Colonic mucosa (tissue), 4 donors: ENCODE data around the gene DCTD. TPM values are rescaled to one million over a fixed set of nuclear protein-coding genes. Genes with fewer than 3 reads are reported as not detected.

ENCODE experiments used
- DNase-seq: peaks from one replicate; pipeline ENCODE4 v3.0.0-alpha.2; 2020
- H3K27ac ChIP-seq: fragments of 200-600 bp; one replicate; pipeline ENCODE4 v1.8.0; 2021
- H3K27me3 ChIP-seq: fragments of 200-600 bp; one replicate; pipeline ENCODE4 v1.8.0; 2021
- H3K36me3 ChIP-seq: fragments of 200-600 bp; one replicate; pipeline ENCODE4 v1.8.0; 2021
- H3K4me1 ChIP-seq: fragments of 200-600 bp; one replicate; pipeline ENCODE4 v1.8.0; 2021; ENCODE audit warnings: mild to moderate bottlenecking
- H3K4me3 ChIP-seq: fragments of 200-600 bp; one replicate; pipeline ENCODE4 v1.8.0; 2021
- H3K9ac ChIP-seq, 2 donors: one replicate each; pipeline ENCODE4 v1.7.0; 2013; ENCODE audit warnings: control low read depth in 2 of 2, low read depth in 2 of 2, low read length in 2 of 2
- H3K9me3 ChIP-seq: fragments of 200-600 bp; one replicate; pipeline ENCODE4 v1.8.0; 2021
- CTCF ChIP-seq: fragments of 200-600 bp; IDR thresholded peaks from one replicate; pipeline ENCODE4 v1.8.0; 2022; ENCODE audit warnings: antibody characterized with exemption, mild to moderate bottlenecking
- intact Hi-C: fragments of 100-400 bp; cut with DNase I; formaldehyde crosslinking; loops from one replicate; pipeline ENCODE4 v1.14.1; 2022
- total RNA-seq, 2 donors: library from RNA; stranded (reverse); fragmentation: NEBNext Ultra II Directional in 1 of 2; extraction: Animal tissue kit (Norgen Biotek cat#: 25700) in 1 of 2; gene quantifications; one replicate each; pipeline ENCODE4 v1.2.1, GENCODE V29; 2021
- donor health status: healthy.
- donor health status: DM: no; HTN: no; CAD: no.
- donor health status: DM: no; HTN: no; CAD: no.

DCTD gene
- total RNA-seq, 2 donors from 2014 or later: 51.4 to 54.6 TPM

- Histone ChIP-seq H3K27ac (no peak overlapping the region), H3K9me3 (no peaks in the 10 kb centered on the region), H3K36me3 (no peaks in the 10 kb centered on the region), H3K4me1 (no peaks in the 10 kb centered on the region), H3K4me3 (no peak overlapping the region), H3K9ac (no peak overlapping the region), H3K27me3 (no peaks in the 10 kb centered on the region)
- intact Hi-C loops: no loop called here
- no peak for DNase-seq
- no peak for TF ChIP-seq CTCF
Observed at GRCh38 chr4:182879913-182880312, 37.3 kb downstream of the DCTD start.

- Histone ChIP-seq H3K4me3 (no peak overlapping the region), H3K9ac (no peak overlapping the region), H3K27me3 (no peaks in the 10 kb centered on the region), H3K27ac (no peak overlapping the region), H3K36me3 (no peaks in the 10 kb centered on the region), H3K4me1 (no peaks in the 10 kb centered on the region), H3K9me3 (no peaks in the 10 kb centered on the region)
- no peak for TF ChIP-seq CTCF
- DNase-seq: no peak
- intact Hi-C loops: no loop called here
Observed at GRCh38 chr4:182878633-182879495, 38.3 kb downstream of the DCTD start.

- Histone ChIP-seq H3K36me3 (no peaks in the 10 kb centered on the region), H3K4me1 (no peaks in the 10 kb centered on the region), H3K27ac (no peak overlapping the region), H3K9me3 (no peaks in the 10 kb centered on the region), H3K9ac (no peak overlapping the region), H3K4me3 (no peak overlapping the region), H3K27me3 (no peaks in the 10 kb centered on the region)
- TF ChIP-seq CTCF: no peak
- intact Hi-C loops: no loop called here
- DNase-seq: no peak
Observed at GRCh38 chr4:182877326-182877883, 39.8 kb downstream of the DCTD start.

GRCh38 chr4:182876427-182876826 lies 40.8 kb downstream of the DCTD start:
- no peaks in the 10 kb centered on the region for H3K4me1 ChIP-seq
- no peak overlapping the region for H3K4me3 ChIP-seq
- H3K36me3 ChIP-seq: no peaks in the 10 kb centered on the region
- no peak for TF ChIP-seq CTCF
- DNase-seq: no peak
- no peak overlapping the region for H3K27ac ChIP-seq
- intact Hi-C loops: no loop called here
- H3K9ac ChIP-seq: no peak overlapping the region
- H3K9me3 ChIP-seq: no peaks in the 10 kb centered on the region
- H3K27me3 ChIP-seq: no peaks in the 10 kb centered on the region

GRCh38 chr4:182875453-182876405 lies 41.5 kb downstream of the DCTD start:
- no peak overlapping the region for H3K4me3 ChIP-seq
- TF ChIP-seq CTCF: no peak
- H3K36me3 ChIP-seq: no peaks in the 10 kb centered on the region
- no peaks in the 10 kb centered on the region for H3K27me3 ChIP-seq
- intact Hi-C loops: no loop called here
- H3K9me3 ChIP-seq: no peaks in the 10 kb centered on the region
- no peak for DNase-seq
- H3K4me1 ChIP-seq: no peaks in the 10 kb centered on the region
- H3K27ac ChIP-seq: no peak overlapping the region
- no peak overlapping the region for H3K9ac ChIP-seq
